ENCODE data around the gene SBNO2.

DNA sequence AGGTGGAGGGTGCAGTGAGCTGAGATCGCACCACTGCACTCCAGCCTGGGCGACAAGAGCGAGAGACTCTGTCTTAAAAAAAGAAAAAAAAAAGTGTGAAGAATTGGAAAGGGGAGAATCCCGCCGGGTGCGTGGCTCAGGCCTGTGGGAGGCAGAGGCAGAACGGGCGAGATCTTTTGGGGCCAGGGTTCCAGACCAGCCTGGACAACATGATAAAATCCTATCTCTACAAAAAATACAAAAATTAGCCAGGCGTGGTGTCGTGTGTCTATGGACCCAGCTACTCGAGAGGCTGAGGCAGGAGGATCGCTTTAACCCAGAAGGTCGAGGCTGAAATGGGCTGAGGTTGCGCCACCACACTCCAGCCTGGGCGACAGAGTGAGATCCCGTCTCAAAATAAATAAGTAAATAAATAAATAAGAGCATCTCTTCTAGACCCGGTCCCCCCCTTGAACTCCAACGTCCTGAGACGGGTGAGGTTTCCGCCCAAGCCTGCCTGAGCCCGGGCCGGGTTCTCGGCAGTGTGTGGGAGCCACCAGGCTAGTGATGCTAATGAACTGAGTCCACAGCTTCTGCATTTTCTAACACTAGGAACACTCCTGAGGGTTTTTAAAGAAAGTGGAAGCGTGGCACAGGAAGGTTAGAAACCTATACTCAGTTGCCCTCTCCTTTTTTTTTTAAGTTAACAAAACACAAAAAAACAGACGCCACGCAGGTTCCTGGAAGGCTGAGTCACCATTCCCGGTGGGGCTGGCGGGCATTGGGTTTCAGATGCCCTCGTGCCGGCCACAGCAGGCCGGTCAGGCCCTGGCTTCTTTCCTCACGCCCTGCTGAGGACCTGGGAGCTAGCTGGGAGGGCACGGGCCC is 48.2 kb downstream of the SBNO2 start:
- TF ChIP-seq POLR2A (IDR thresholded peaks at IDR 0.05; ENCODE audit: low read depth, low read length) (no peak), POLR2AphosphoS5 (IDR thresholded peaks at IDR 0.05; ENCODE audit: low read depth, low read length) (no peak), TAF1 (IDR thresholded peaks at IDR 0.05; ENCODE audit: borderline replicate concordance, low read depth, low read length) (no peak)
